SK-N-DZ (cell line): ENCODE data around the gene PRPH.
A peak's percentile ranks its signal among the peaks of the same experiment; 100 is the strongest.
"Not testable (repeated sequence)": the region's sequence is repeated elsewhere in the genome, so short reads cannot be mapped to it uniquely, and the experiment has no call there.

ENCODE experiments used
- DNase-seq: peaks from one replicate; pipeline ENCODE4 v3.0.0-alpha.2; 2015; ENCODE audit warnings: low spot score

PRPH gene

GRCh38 chr12:49276304-49277290 lies 18.4 kb upstream of the PRPH start:
- no peak for DNase-seq

- no peak for DNase-seq
Measured at GRCh38 chr12:49277466-49277865, 17.5 kb upstream of the PRPH start.

GRCh38 chr12:49279706-49280159 lies 15.2 kb upstream of the PRPH start:
- peak; percentile 54 for DNase-seq

- not testable (repeated sequence) for DNase-seq
Measured at GRCh38 chr12:49280545-49280944, 14.4 kb upstream of the PRPH start.

- no peak for DNase-seq
Measured at GRCh38 chr12:49282302-49282701, 12.6 kb upstream of the PRPH start.

- DNase-seq, result not testable (repeated sequence)
Measured at GRCh38 chr12:49282740-49283375, 12.1 kb upstream of the PRPH start.

GRCh38 chr12:49283541-49284429 lies 11.2 kb upstream of the PRPH start:
- DNase-seq, result peak; percentile 54

GRCh38 chr12:49284672-49285071 lies 10.3 kb upstream of the PRPH start:
- DNase-seq, result no peak

- DNase-seq, result no peak
Measured at GRCh38 chr12:49287876-49288275, 7.1 kb upstream of the PRPH start.

- peak; percentile 61 for DNase-seq
Measured at GRCh38 chr12:49288412-49288853, 6.5 kb upstream of the PRPH start.

GRCh38 chr12:49288922-49289555 lies 5.9 kb upstream of the PRPH start:
- DNase-seq, result no peak

- DNase-seq, result peak; percentile 78
Measured at GRCh38 chr12:49292729-49293055, 2.3 kb upstream of the PRPH start.

GRCh38 chr12:49293056-49293956 lies 1.6 kb upstream of the PRPH start:
- DNase-seq, result peak; percentile 90

GRCh38 chr12:49294086-49294803 lies 702 bp upstream of the PRPH start:
- DNase-seq, result peak; percentile 89

- DNase-seq, result peak; percentile 81
Measured at GRCh38 chr12:49294804-49295081, 204 bp upstream of the PRPH start.

- DNase-seq, result no peak
Measured at GRCh38 chr12:49296034-49296835, 1.3 kb downstream of the PRPH start.

- DNase-seq, result no peak
Measured at GRCh38 chr12:49296836-49297694, 2.1 kb downstream of the PRPH start.

GRCh38 chr12:49297695-49298060 lies 2.7 kb downstream of the PRPH start:
- no peak for DNase-seq
